NCI-H128 (cell line): ENCODE measurements around the gene PRMT9.

ENCODE experiments used
- DNase-seq: peaks from one replicate; lab custom pipeline; 2025; ENCODE audit not compliant: unreplicated experiment; lab: John Stamatoyannopoulos, UW

The PRMT9 gene

GRCh38 chr4:147682755-147683154 is 1.2 kb downstream of the PRMT9 start:
- DNase-seq, result no peak

- no peak for DNase-seq
Observed at GRCh38 chr4:147678796-147679549, 5.0 kb downstream of the PRMT9 start.

- DNase-seq, result no peak
Observed at GRCh38 chr4:147678106-147678505, 5.9 kb downstream of the PRMT9 start.

GRCh38 chr4:147674496-147674895 is 9.5 kb downstream of the PRMT9 start:
- DNase-seq, result no peak

GRCh38 chr4:147674073-147674472 is 9.9 kb downstream of the PRMT9 start:
- no peak for DNase-seq

GRCh38 chr4:147658501-147658900 is 25.5 kb downstream of the PRMT9 start:
- DNase-seq, result no peak

GRCh38 chr4:147655639-147656038 is 28.3 kb downstream of the PRMT9 start:
- DNase-seq, result no peak

- DNase-seq, result no peak
Observed at GRCh38 chr4:147651563-147651962, 32.4 kb downstream of the PRMT9 start.

GRCh38 chr4:147648656-147649055 is 35.3 kb downstream of the PRMT9 start:
- no peak for DNase-seq

- no peak for DNase-seq
Observed at GRCh38 chr4:147645099-147645498, 38.9 kb downstream of the PRMT9 start.

- DNase-seq, result no peak
Observed at GRCh38 chr4:147644471-147644870, 39.5 kb downstream of the PRMT9 start.

- no peak for DNase-seq
Observed at GRCh38 chr4:147643616-147644015, 40.3 kb downstream of the PRMT9 start.

GRCh38 chr4:147640331-147640730 is 43.6 kb downstream of the PRMT9 start:
- no peak for DNase-seq

GRCh38 chr4:147639388-147639787 is 44.6 kb downstream of the PRMT9 start:
- DNase-seq, result no peak

- DNase-seq, result no peak
Observed at GRCh38 chr4:147638942-147639341, 45.0 kb downstream of the PRMT9 start.

GRCh38 chr4:147638365-147638764 is 45.6 kb downstream of the PRMT9 start:
- no peak for DNase-seq

GRCh38 chr4:147635348-147635747 is 48.6 kb downstream of the PRMT9 start:
- DNase-seq, result no peak

GRCh38 chr4:147633643-147634042 is 50.3 kb downstream of the PRMT9 start:
- DNase-seq, result no peak

- DNase-seq, result no peak
Observed at GRCh38 chr4:147633113-147633512, 50.9 kb downstream of the PRMT9 start.

GRCh38 chr4:147629783-147630730 is 53.9 kb downstream of the PRMT9 start:
- no peak for DNase-seq

- no peak for DNase-seq
Observed at GRCh38 chr4:147628415-147628814, 55.5 kb downstream of the PRMT9 start.

- no peak for DNase-seq
Observed at GRCh38 chr4:147626903-147627302, 57.1 kb downstream of the PRMT9 start.
